Tibial nerve (tissue), 4 donors: ENCODE measurements around the gene SEMA3A. TPM values are rescaled to one million over a fixed set of nuclear protein-coding genes. Genes with fewer than 3 reads are reported as not detected.

Source experiments
- DNase-seq, 2 donors: peaks; one replicate each; pipeline ENCODE4 v3.0.0-alpha.2; 2019; ENCODE audit warnings: low spot score in 2 of 2
- H3K27ac ChIP-seq, 4 donors: fragments of 200-600 bp; sonication (generic) in 3 of 4; one replicate each; pipeline ENCODE4 v1.5.1; 2017 to 2019; ENCODE audit warnings: mild to moderate bottlenecking in 1 of 4
- H3K27me3 ChIP-seq, 2 donors: fragments of 200-600 bp; sonication (generic) in 1 of 2; one replicate each; pipeline versions ENCODE4 v1.5.1 to v1.6.0; 2017 to 2019
- H3K36me3 ChIP-seq, 3 donors: fragments of 200-600 bp; sonication (generic); one replicate each; pipeline ENCODE4 v1.5.1; 2018 to 2019
- H3K4me1 ChIP-seq, 4 donors: fragments of 200-600 bp; sonication (generic) in 3 of 4; one replicate each; pipeline ENCODE4 v1.5.1; 2017 to 2019
- H3K4me3 ChIP-seq, 4 donors: fragments of 200-600 bp; sonication (generic) in 3 of 4; one replicate each; pipeline ENCODE4 v1.5.1; 2017 to 2019; ENCODE audit warnings: mild to moderate bottlenecking in 1 of 4, moderate library complexity in 1 of 4
- H3K9me3 ChIP-seq, 4 donors: fragments of 200-600 bp; sonication (generic) in 3 of 4; one replicate each; pipeline ENCODE4 v1.5.1; 2017 to 2019
- CTCF ChIP-seq, 5 experiments: fragments of 200-600 bp in 3 of 5; fragments of 450-650 bp in 2 of 5; sonication (generic) in 3 of 5; IDR thresholded peaks; one replicate each; pipeline ENCODE4 v1.5.1; 2016 to 2019; ENCODE audit warnings: antibody characterized with exemption in 5 of 5, mild to moderate bottlenecking in 3 of 5, moderate library complexity in 2 of 5
- EP300 ChIP-seq, 2 donors: sonication (generic); formaldehyde crosslinking; IDR thresholded peaks; one replicate each; pipeline ENCODE4 v1.6.1; 2017; ENCODE audit warnings: antibody characterized with exemption in 2 of 2, mild to moderate bottlenecking in 1 of 2
- POLR2A ChIP-seq, 2 donors: fragments of 450-650 bp; IDR thresholded peaks; one replicate each; pipeline ENCODE4 v1.6.1; 2017; ENCODE audit warnings: antibody characterized with exemption in 2 of 2, mild to moderate bottlenecking in 2 of 2, moderate library complexity in 2 of 2
- WGBS, 2 donors: methylation state at CpG; one replicate each; pipeline ENCODE4 v1.1.5; 2018; 5-methylcytosine and 5-hydroxymethylcytosine counted together
- total RNA-seq, 4 donors: library from RNA; depleted of rRNA; stranded (reverse); fragments of >200 nt; gene quantifications; one replicate each; pipeline ENCODE4 v1.1.0, GENCODE V29; 2016

The SEMA3A gene
- total RNA-seq, 4 donors from 2014 or later = 2.9 to 9.3 (median 6.8) TPM

GRCh38 chr7:83984076-83984475 lies 210.5 kb downstream of the SEMA3A start:
- Histone ChIP-seq H3K4me3 (no peak overlapping the region), H3K4me1 (no peaks in the 10 kb centered on the region), H3K36me3 (no peaks in the 10 kb centered on the region), H3K9me3 (no peaks in the 10 kb centered on the region), H3K27me3 (no peaks in the 10 kb centered on the region), H3K27ac (no peak overlapping the region)
- WGBS, 2 donors = 44 to 55% methylated on average over 4 of the region's 4 CpGs
- TF ChIP-seq CTCF (IDR thresholded peaks at IDR 0.05) = no peak
- TF ChIP-seq POLR2A (IDR thresholded peaks at IDR 0.05) = no peak
- no peak for TF ChIP-seq EP300 (IDR thresholded peaks at IDR 0.05)
- no peak for DNase-seq

DNA sequence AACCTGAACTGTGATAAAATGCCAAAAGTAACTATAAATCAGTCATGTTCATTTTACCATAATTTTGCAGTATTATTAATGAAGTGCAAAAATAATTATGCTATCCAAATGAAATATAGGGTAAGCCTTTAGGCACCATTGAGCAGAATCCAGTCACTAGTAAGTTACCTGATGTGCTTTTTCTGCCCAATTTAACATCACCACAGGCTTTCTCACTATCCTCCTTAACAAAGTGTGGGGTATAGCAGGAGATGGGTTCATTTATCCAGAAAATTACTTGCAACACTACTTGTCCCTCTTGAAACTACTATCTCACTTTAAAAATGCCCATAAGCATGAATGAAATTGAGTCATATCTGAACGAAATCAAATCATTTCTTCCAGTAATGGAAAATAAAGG lies 211.0 kb downstream of the SEMA3A start:
- 65% methylated on average over 1 of the region's 1 CpG for WGBS, 2 donors
- H3K36me3 ChIP-seq = no peaks in the 10 kb centered on the region
- no peak for TF ChIP-seq POLR2A (IDR thresholded peaks at IDR 0.05)
- no peak for TF ChIP-seq CTCF (IDR thresholded peaks at IDR 0.05)
- H3K4me3 ChIP-seq = no peak overlapping the region
- DNase-seq = no peak
- no peaks in the 10 kb centered on the region for H3K9me3 ChIP-seq
- H3K27me3 ChIP-seq = no peaks in the 10 kb centered on the region
- H3K4me1 ChIP-seq = no peaks in the 10 kb centered on the region
- no peak overlapping the region for H3K27ac ChIP-seq

GRCh38 chr7:83976302-83976701 lies 218.3 kb downstream of the SEMA3A start:
- Histone ChIP-seq H3K4me3 (no peak overlapping the region), H3K36me3 (no peaks in the 10 kb centered on the region), H3K9me3 (no peaks in the 10 kb centered on the region), H3K4me1 (peaks cover 0 to 4% (median 0%) of the 10 kb centered on the region in 4 donors), H3K27me3 (no peaks in the 10 kb centered on the region), H3K27ac (no peak overlapping the region)
- TF ChIP-seq POLR2A (IDR thresholded peaks at IDR 0.05) = no peak
- TF ChIP-seq CTCF (IDR thresholded peaks at IDR 0.05) = peak; percentile 36 to 69 (median 60)
- DNase-seq = peak in 1 of 2 donors; percentile 48

DNA sequence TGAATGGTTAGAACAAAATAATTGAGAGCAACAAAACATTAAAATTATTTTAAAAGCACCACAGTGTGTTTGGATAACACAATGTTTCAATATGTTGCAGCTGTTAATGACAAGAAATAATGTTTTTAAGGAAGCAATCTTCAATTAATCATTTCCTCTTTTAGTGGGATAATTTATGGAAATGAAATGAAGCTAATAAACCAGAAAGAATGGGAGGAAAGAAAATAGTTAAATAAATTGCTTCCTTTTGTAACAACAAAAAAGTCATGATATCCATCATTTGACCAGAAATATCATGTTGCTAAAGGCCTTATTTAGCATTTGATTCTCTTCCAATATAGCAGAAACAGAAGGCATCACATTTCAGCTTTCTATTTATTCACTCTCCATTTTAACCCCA lies 224.5 kb downstream of the SEMA3A start:
- Histone ChIP-seq H3K36me3 (no peaks in the 10 kb centered on the region), H3K27ac (no peak overlapping the region), H3K9me3 (no peaks in the 10 kb centered on the region), H3K4me1 (no peaks in the 10 kb centered on the region), H3K27me3 (no peaks in the 10 kb centered on the region), H3K4me3 (no peak overlapping the region)
- no peak for TF ChIP-seq POLR2A (IDR thresholded peaks at IDR 0.05)
- DNase-seq = no peak

DNA sequence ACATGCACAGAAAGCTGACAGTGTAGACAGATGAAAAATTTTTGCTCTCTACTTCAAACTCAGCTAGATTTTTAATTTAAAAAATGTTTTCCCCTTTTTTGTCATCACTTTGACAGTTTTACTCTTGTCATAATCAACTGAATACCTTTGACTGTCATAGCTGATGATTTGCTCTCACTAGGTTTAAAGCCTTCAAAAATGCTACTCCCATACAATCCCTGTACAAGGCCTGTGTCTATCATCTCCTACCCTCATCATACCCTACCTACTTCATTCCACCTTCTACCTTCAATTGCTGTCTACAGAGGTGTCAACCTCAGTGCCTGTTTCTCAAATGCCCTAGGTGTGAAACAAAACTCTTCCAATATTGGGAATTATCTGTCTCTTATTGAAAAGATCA lies 230.3 kb downstream of the SEMA3A start:
- Histone ChIP-seq H3K4me1 (no peaks in the 10 kb centered on the region), H3K36me3 (no peaks in the 10 kb centered on the region), H3K9me3 (no peaks in the 10 kb centered on the region), H3K27ac (no peak overlapping the region), H3K4me3 (no peak overlapping the region), H3K27me3 (no peaks in the 10 kb centered on the region)
- TF ChIP-seq EP300 (IDR thresholded peaks at IDR 0.05) (no peak), CTCF (IDR thresholded peaks at IDR 0.05) (no peak), POLR2A (IDR thresholded peaks at IDR 0.05) (no peak)
- DNase-seq = no peak

GRCh38 chr7:83957333-83957732 lies 237.3 kb downstream of the SEMA3A start:
- Histone ChIP-seq H3K27ac (no peak overlapping the region), H3K27me3 (no peaks in the 10 kb centered on the region), H3K4me1 (no peaks in the 10 kb centered on the region), H3K4me3 (no peak overlapping the region), H3K9me3 (no peaks in the 10 kb centered on the region), H3K36me3 (no peaks in the 10 kb centered on the region)
- no peak for TF ChIP-seq EP300 (IDR thresholded peaks at IDR 0.05)
- TF ChIP-seq CTCF (IDR thresholded peaks at IDR 0.05) = no peak
- no peak for TF ChIP-seq POLR2A (IDR thresholded peaks at IDR 0.05)
- 57 to 61% methylated on average over 3 of the region's 3 CpGs for WGBS, 2 donors
- no peak for DNase-seq
